K562 (cell line): ENCODE measurements around the gene EYA3. TPM values are rescaled to one million over a fixed set of nuclear protein-coding genes. Genes with fewer than 3 reads are reported as not detected.

Experiments used
- ATAC-seq: fragments of 200-7000 bp; cut with Tn5 transposase; 3 replicates; pipeline ENCODE4 v1.9.1; 2020; ENCODE audit warnings: moderate library complexity
- BruUV-seq: library from RNA; stranded (reverse); fragments of 400-500 nt; replicated peaks from 2 replicates; lab custom pipeline; 2021; lab: Mats Ljungman, UMichigan
- CTCF ChIA-PET: fragments of 300-600 bp; formaldehyde crosslinking; extraction: SDS; loops from one replicate; lab custom pipeline; 2021; ENCODE audit warnings: low intra/inter-chr PET ratio; lab: Yijun Ruan, JAX
- POLR2A ChIA-PET: fragments of 300-600, 350-650 bp; sonication (Branson Sonifier 250); formaldehyde crosslinking; extraction: SDS; loops from one replicate; lab custom pipeline; 2021; ENCODE audit warnings: antibody characterized with exemption, inconsistent platforms; lab: Yijun Ruan, JAX
- DNase-seq, 4 experiments: peaks; one replicate each; pipeline versions ENCODE4 v3.0.0 to v3.0.0-alpha.2; 2011 to 2018; ENCODE audit warnings: low spot score in 3 of 4, mixed read lengths in 3 of 4; ENCODE audit errors: extremely low read depth in 1 of 4
- FAIRE-seq: peaks from 2 replicates; lab custom pipeline; 2011; peaks lifted over from hg19 to GRCh38; lab: Jason Lieb, UNC
- H2AFZ ChIP-seq: 2 replicates; pipeline ENCODE4 v1.6.0; 2011; ENCODE audit warnings: low read depth, low read length, control low read depth, inconsistent platforms
- H3K27ac ChIP-seq: fragments of 200-600 bp; 3 replicates; pipeline ENCODE4 v1.8.0; 2011; ENCODE audit warnings: low read depth, mild to moderate bottlenecking, control low read depth, inconsistent platforms, low read length, moderate library complexity, mixed read lengths; ENCODE audit errors: extremely low read depth
- H3K27me3 ChIP-seq, 2 experiments: fragments of 300-600 bp in 1 of 2; 2 replicates in 1 of 2; 3 replicates in 1 of 2; pipeline versions ENCODE4 v1.6.0 to v1.8.0; 2011; ENCODE audit warnings: inconsistent platforms in 2 of 2, low read length in 2 of 2, mild to moderate bottlenecking in 1 of 2, mixed read lengths in 1 of 2, moderate library complexity in 1 of 2; ENCODE audit not compliant: control insufficient read depth in 2 of 2, insufficient read depth in 2 of 2
- H3K36me3 ChIP-seq: fragments of 300-600 bp; 3 replicates; pipeline ENCODE4 v1.8.0; 2011; ENCODE audit warnings: mild to moderate bottlenecking, low read length, inconsistent platforms; ENCODE audit not compliant: control insufficient read depth, insufficient read depth
- H3K4me1 ChIP-seq, 2 experiments: fragments of 200-600 bp in 1 of 2; replicated peaks in 1 of 2; 2 replicates in 1 of 2; 3 replicates in 1 of 2; pipeline versions ENCODE4 v1.5.1 to v1.8.0; 2011; ENCODE audit warnings: inconsistent platforms in 2 of 2, low read length in 2 of 2, mild to moderate bottlenecking in 1 of 2, mixed read lengths in 1 of 2, moderate library complexity in 1 of 2; ENCODE audit not compliant: control insufficient read depth in 2 of 2, insufficient read depth in 2 of 2
- H3K4me2 ChIP-seq: 2 replicates; pipeline ENCODE4 v1.6.1; 2011; ENCODE audit warnings: low read length, control low read depth, inconsistent platforms, mixed read lengths; ENCODE audit not compliant: insufficient read depth
- H3K4me3 ChIP-seq: fragments of 200-600 bp; sonication (generic), shearing (Covaris generic); 2 replicates; pipeline ENCODE4 v1.5.1; 2016; ENCODE audit warnings: control low read depth, inconsistent platforms
- H3K79me2 ChIP-seq: fragments of 200-600 bp; 3 replicates; pipeline ENCODE4 v1.8.0; 2011; ENCODE audit warnings: low read length, inconsistent platforms; ENCODE audit not compliant: control insufficient read depth, insufficient read depth
- H3K9ac ChIP-seq, 2 experiments: 2 replicates each; pipeline versions ENCODE4 v1.6.0 to v1.6.1; 2011; ENCODE audit warnings: low read depth in 2 of 2, low read length in 2 of 2, control low read depth in 1 of 2, inconsistent platforms in 1 of 2, mild to moderate bottlenecking in 1 of 2, mixed read lengths in 1 of 2; ENCODE audit not compliant: insufficient read depth in 1 of 2
- H3K9me1 ChIP-seq: one replicate; pipeline ENCODE4 v1.6.0; 2011; ENCODE audit warnings: inconsistent platforms, mild to moderate bottlenecking, low read length, moderate library complexity; ENCODE audit not compliant: control insufficient read depth, insufficient read depth
- H3K9me3 ChIP-seq: replicated peaks from 2 replicates; pipeline ENCODE4 v1.5.1; 2011; ENCODE audit warnings: low read depth, low read length, inconsistent platforms; ENCODE audit not compliant: control insufficient read depth, insufficient read depth
- H4K20me1 ChIP-seq: replicated peaks from 2 replicates; pipeline ENCODE4 v1.6.1; 2011; ENCODE audit warnings: low read length, inconsistent platforms, mixed read lengths; ENCODE audit not compliant: control insufficient read depth, insufficient read depth
- ETS2 ChIP-seq: IDR thresholded peaks from 2 replicates; pipeline ENCODE4 v1.6.1; 2016; ENCODE audit warnings: borderline replicate concordance, missing genetic modification characterization, mild to moderate bottlenecking, moderate library complexity, missing compliant biosample characterization; ENCODE audit not compliant: poor library complexity, severe bottlenecking
- HDAC8 ChIP-seq: fragments of 450-650 bp; IDR thresholded peaks from 2 replicates; pipeline ENCODE4 v1.6.1; 2016; ENCODE audit warnings: mild to moderate bottlenecking, missing genetic modification characterization, moderate library complexity, missing compliant biosample characterization
- MCM2 ChIP-seq: fragments of 450-650 bp; IDR thresholded peaks from 2 replicates; pipeline ENCODE4 v1.6.1; 2017; ENCODE audit warnings: low read depth, mild to moderate bottlenecking
- MED1 ChIP-seq: sonication (generic); formaldehyde crosslinking; IDR thresholded peaks from 2 replicates; pipeline ENCODE4 v1.8.1; 2023; ENCODE audit warnings: missing genetic modification reagents, borderline replicate concordance
- MEF2A ChIP-seq: IDR thresholded peaks from 2 replicates; pipeline ENCODE4 v1.6.1; 2011; ENCODE audit warnings: low read depth, mild to moderate bottlenecking, low read length, moderate library complexity; ENCODE audit not compliant: control insufficient read depth
- RAD51 ChIP-seq: fragments of 450-650 bp; IDR thresholded peaks from 2 replicates; pipeline ENCODE4 v1.7.1; 2016; ENCODE audit warnings: low read depth, mild to moderate bottlenecking, borderline replicate concordance
- SIN3A ChIP-seq, 2 experiments: fragments of 150-350 bp in 1 of 2; IDR thresholded peaks; 2 replicates each; pipeline ENCODE4 v1.6.1; 2011 to 2016; ENCODE audit warnings: borderline replicate concordance in 2 of 2, low read depth in 2 of 2, low read length in 2 of 2, mild to moderate bottlenecking in 2 of 2, moderate library complexity in 2 of 2; ENCODE audit not compliant: control insufficient read depth in 1 of 2
- TCF7L2 ChIP-seq: fragments of 150-350 bp; IDR thresholded peaks from 2 replicates; pipeline ENCODE4 v1.6.1; 2016; ENCODE audit warnings: low read depth, mild to moderate bottlenecking, low read length, moderate library complexity
- in situ Hi-C: fragments of 300-500 bp; cut with MboI; formaldehyde crosslinking; loops from 4 replicates; pipeline ENCODE4 v1.15.0; 2018; ENCODE audit warnings: inconsistent platforms, mixed read lengths
- intact Hi-C: fragments of 100-400 bp; cut with micrococcal nuclease; formaldehyde crosslinking; loops from 2 replicates; pipeline ENCODE4 v1.14.2; 2022
- polyA plus RNA-seq, 8 experiments: library from polyadenylated mRNA; depleted of rRNA in 4 of 8; stranded (reverse) in 5 of 8; unstranded in 3 of 8; fragments of >200 nt; fragmentation: Nextera tagmentation in 2 of 8; fragmentation: Illumina TruSeq in 1 of 8; extraction: Ambion mirVana in 2 of 8; extraction: Trizol in 1 of 8; gene quantifications; 2 replicates each; pipeline versions ENCODE4 v1.2.1 to v1.2.3, GENCODE V29; 2011 to 2014; ENCODE audit warnings: inconsistent platforms in 1 of 8, missing spikeins in 1 of 8
- total RNA-seq, 7 experiments: library from RNA; depleted of rRNA in 6 of 7; stranded (reverse); fragments of >200 nt in 6 of 7; fragmentation: Illumina TruSeq in 2 of 7; extraction: Trizol in 2 of 7; gene quantifications; 2 replicates each; pipeline versions ENCODE4 v1.2.1 to v1.2.3, GENCODE V29; 2011 to 2021; ENCODE audit warnings: low replicate concordance in 1 of 7
- TF ChIP-seq, protein P1 (sequence below): sonication (generic); formaldehyde crosslinking; IDR thresholded peaks from 2 replicates; pipeline ENCODE4 v1.8.1; 2023; ENCODE audit warnings: mild to moderate bottlenecking, missing genetic modification reagents

Gene EYA3
- total and polyA plus RNA-seq, 9 of the 15 experiments (the other 6 are each of a cell fraction or from before 2014, with no cell fraction given) = 21.7 to 64.0 (median 43.6) TPM

DNA sequence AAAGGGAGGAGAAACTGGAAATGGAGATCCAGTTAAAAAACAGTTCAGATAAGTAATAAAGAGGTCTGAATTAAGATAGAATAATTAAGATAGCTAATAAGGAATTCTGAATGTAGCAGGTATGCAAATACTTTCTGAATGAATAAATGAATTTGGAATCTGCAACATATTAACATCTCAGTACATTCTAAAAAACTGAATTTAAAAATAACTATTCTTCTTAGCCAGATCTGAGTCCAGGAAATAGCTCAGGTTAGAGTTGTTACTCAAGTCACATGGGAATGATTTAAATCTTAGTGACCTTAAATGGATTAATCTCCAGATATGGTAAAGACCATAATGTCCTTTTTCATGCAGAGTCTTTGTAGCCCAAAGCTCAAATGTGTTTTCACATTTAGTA is 51.2 kb downstream of the EYA3 start:
- TF ChIP-seq MED1 (CRISPR knock-in tag) (no peak), SIN3A (IDR thresholded peaks at IDR 0.05; ENCODE audit: borderline replicate concordance in 2 of 2, control insufficient read depth in 1 of 2, low read depth in 2 of 2, low read length in 2 of 2) (no peak), MEF2A (no peak), HDAC8 (no peak), MCM2 (no peak), TCF7L2 (no peak), RAD51 (no peak), ETS2 (tag) (no peak)
- TF ChIP-seq, protein P1, sequence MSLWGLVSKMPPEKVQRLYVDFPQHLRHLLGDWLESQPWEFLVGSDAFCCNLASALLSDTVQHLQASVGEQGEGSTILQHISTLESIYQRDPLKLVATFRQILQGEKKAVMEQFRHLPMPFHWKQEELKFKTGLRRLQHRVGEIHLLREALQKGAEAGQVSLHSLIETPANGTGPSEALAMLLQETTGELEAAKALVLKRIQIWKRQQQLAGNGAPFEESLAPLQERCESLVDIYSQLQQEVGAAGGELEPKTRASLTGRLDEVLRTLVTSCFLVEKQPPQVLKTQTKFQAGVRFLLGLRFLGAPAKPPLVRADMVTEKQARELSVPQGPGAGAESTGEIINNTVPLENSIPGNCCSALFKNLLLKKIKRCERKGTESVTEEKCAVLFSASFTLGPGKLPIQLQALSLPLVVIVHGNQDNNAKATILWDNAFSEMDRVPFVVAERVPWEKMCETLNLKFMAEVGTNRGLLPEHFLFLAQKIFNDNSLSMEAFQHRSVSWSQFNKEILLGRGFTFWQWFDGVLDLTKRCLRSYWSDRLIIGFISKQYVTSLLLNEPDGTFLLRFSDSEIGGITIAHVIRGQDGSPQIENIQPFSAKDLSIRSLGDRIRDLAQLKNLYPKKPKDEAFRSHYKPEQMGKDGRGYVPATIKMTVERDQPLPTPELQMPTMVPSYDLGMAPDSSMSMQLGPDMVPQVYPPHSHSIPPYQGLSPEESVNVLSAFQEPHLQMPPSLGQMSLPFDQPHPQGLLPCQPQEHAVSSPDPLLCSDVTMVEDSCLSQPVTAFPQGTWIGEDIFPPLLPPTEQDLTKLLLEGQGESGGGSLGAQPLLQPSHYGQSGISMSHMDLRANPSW (CRISPR knock-in tag) = no peak
- H3K36me3 ChIP-seq = peaks cover 68% of the 10 kb centered on the region
- DNase-seq (no peak), FAIRE-seq (no peak), ATAC-seq (no peak)
- peaks cover 0 to 2% of the 10 kb centered on the region in 2 experiments; a peak in 1 of 5 replicates for H3K4me1 ChIP-seq
- H3K9ac ChIP-seq = no peak overlapping the region
- no peaks in the 10 kb centered on the region for H3K27me3 ChIP-seq
- POLR2A ChIA-PET = interaction anchor here (0.7 to 1.1 kb wide), 3 partner anchors 9 to 50 kb away, joined by 3 read pairs; no protein-coding TSS in a partner anchor
- BruUV-seq = no TSS peak
- intact Hi-C loops = loop anchor here (5.0 kb wide), 1 partner anchor 50 kb away; the partner anchor contains the start of gene EYA3
- in situ Hi-C loops = no loop called here
- CTCF ChIA-PET = interaction anchor here (1.0 kb wide), 1 partner anchor 172 kb away, joined by 3 read pairs; no protein-coding TSS in a partner anchor
- H4K20me1 ChIP-seq = no peaks in the 10 kb centered on the region
- no peaks in the 10 kb centered on the region for H3K9me1 ChIP-seq
- no peak overlapping the region for H2AFZ ChIP-seq
- H3K9me3 ChIP-seq = no peaks in the 10 kb centered on the region
- H3K4me2 ChIP-seq = no peak overlapping the region
- H3K27ac ChIP-seq = no peak overlapping the region
- H3K4me3 ChIP-seq = no peak overlapping the region
- no peaks in the 10 kb centered on the region for H3K79me2 ChIP-seq
